OCI-LY1 (cell line): ENCODE measurements around the gene ARHGEF19.

ENCODE experiments used
- CTCF ChIP-seq: fragments of 200-600 bp; sonication (generic), shearing (Covaris generic); IDR thresholded peaks from 2 replicates; pipeline ENCODE4 v1.5.1; 2017; ENCODE audit warnings: mild to moderate bottlenecking, antibody characterized with exemption, low read length, moderate library complexity, mixed read lengths
- EZH2 ChIP-seq: fragments of 200-600 bp; sonication (generic), shearing (Covaris generic); IDR thresholded peaks from 2 replicates; pipeline ENCODE4 v1.8.0; 2017; ENCODE audit warnings: borderline replicate concordance, mixed run types, mild to moderate bottlenecking, antibody characterized with exemption, low read length, moderate library complexity, mixed read lengths

- no peak for TF ChIP-seq CTCF
- TF ChIP-seq EZH2, result no peak
Measured at GRCh38 chr1:16208270-16208987, 4.0 kb downstream of the ARHGEF19 start.
